ENCODE results near the gene NFYB. TPM values are rescaled to one million over a fixed set of nuclear protein-coding genes. Genes with fewer than 3 reads are reported as not detected.

The NFYB gene
- total and polyA plus RNA-seq, 9 of the 15 experiments (the other 6 are each of a cell fraction or from before 2014, with no cell fraction given): 14.5 to 51.5 (median 32.3) TPM

DNA sequence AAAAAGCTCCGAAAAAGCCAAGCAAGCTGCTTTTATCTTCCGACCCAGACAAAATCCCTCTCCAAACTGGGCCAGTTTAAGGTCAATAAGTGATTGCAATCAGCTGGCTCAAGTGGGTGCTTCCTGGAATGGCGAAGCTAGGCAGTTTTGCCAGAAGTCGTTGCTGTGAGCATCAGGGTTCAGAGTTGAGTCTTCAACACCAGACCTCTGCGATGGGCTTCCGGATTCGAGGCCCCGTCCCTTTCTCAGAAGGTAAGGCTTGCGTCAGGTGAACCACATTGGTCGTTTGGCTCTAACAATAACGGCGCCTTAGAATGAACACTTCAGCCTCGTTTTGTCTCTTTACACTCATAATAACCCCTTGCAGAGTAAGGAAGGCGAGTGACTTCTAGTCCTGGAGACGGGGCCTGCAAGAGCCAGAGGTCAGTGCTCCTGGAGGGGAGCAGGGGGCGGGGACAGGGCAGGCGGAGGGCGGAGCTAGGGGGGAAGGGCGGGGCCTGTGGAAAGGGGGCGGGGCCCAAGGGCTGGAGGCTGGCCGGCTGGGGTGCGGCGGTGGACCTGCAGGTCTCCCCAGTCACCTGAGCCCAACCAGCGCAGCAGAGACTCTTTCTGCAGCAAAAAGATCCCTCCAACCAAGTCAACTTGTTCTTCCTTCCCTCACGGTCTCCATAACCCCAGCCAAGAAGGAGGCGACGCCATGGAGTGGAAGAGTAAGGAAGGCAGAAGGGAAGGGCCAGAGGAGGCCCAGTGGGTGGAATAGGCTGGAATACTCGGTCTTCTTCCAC is 34.0 kb upstream of the NFYB start (continued):
- TF ChIP-seq, protein P1, sequence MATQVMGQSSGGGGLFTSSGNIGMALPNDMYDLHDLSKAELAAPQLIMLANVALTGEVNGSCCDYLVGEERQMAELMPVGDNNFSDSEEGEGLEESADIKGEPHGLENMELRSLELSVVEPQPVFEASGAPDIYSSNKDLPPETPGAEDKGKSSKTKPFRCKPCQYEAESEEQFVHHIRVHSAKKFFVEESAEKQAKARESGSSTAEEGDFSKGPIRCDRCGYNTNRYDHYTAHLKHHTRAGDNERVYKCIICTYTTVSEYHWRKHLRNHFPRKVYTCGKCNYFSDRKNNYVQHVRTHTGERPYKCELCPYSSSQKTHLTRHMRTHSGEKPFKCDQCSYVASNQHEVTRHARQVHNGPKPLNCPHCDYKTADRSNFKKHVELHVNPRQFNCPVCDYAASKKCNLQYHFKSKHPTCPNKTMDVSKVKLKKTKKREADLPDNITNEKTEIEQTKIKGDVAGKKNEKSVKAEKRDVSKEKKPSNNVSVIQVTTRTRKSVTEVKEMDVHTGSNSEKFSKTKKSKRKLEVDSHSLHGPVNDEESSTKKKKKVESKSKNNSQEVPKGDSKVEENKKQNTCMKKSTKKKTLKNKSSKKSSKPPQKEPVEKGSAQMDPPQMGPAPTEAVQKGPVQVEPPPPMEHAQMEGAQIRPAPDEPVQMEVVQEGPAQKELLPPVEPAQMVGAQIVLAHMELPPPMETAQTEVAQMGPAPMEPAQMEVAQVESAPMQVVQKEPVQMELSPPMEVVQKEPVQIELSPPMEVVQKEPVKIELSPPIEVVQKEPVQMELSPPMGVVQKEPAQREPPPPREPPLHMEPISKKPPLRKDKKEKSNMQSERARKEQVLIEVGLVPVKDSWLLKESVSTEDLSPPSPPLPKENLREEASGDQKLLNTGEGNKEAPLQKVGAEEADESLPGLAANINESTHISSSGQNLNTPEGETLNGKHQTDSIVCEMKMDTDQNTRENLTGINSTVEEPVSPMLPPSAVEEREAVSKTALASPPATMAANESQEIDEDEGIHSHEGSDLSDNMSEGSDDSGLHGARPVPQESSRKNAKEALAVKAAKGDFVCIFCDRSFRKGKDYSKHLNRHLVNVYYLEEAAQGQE (IDR thresholded peaks at IDR 0.05; ENCODE audit: borderline replicate concordance): no peak
- TF ChIP-seq, protein P1 (CRISPR knock-in tag; IDR thresholded peaks at IDR 0.05; ENCODE audit: low read depth): peak; percentile 24; the same call in 1 of the 2 replicates
- TF ChIP-seq TBP (optimal IDR thresholded peaks at IDR 0.05; ENCODE audit: low read depth, low read length) (peak; percentile 61), HMG20B (CRISPR knock-in tag; IDR thresholded peaks at IDR 0.05) (no peak), GATAD2B (IDR thresholded peaks at IDR 0.05; ENCODE audit: borderline replicate concordance) (0 out of 2 replicates have a peak, but pooled peaks have one; percentile 30), CEBPG (CRISPR knock-in tag; IDR thresholded peaks at IDR 0.05) (peak; percentile 59), CEBPG (tag; conservative IDR thresholded peaks at IDR 0.05 in 1 of 2, IDR thresholded peaks at IDR 0.05 in 1 of 2) (no peak), ARNT (IDR thresholded peaks at IDR 0.05) (peak; percentile 22 to 40; a peak in 1 of 4 replicates), ZNF507 (tag; conservative IDR thresholded peaks at IDR 0.05) (no peak), GATAD2A (IDR thresholded peaks at IDR 0.05) (no peak), PCBP1 (IDR thresholded peaks at IDR 0.05; ENCODE audit: low read depth, low read length, poor library complexity, severe bottlenecking) (no peak), ZKSCAN3 (CRISPR knock-in tag; IDR thresholded peaks at IDR 0.05) (no peak), NCOR1 (IDR thresholded peaks at IDR 0.05) (peak; percentile 66)
- TF ChIP-seq, protein P2, sequence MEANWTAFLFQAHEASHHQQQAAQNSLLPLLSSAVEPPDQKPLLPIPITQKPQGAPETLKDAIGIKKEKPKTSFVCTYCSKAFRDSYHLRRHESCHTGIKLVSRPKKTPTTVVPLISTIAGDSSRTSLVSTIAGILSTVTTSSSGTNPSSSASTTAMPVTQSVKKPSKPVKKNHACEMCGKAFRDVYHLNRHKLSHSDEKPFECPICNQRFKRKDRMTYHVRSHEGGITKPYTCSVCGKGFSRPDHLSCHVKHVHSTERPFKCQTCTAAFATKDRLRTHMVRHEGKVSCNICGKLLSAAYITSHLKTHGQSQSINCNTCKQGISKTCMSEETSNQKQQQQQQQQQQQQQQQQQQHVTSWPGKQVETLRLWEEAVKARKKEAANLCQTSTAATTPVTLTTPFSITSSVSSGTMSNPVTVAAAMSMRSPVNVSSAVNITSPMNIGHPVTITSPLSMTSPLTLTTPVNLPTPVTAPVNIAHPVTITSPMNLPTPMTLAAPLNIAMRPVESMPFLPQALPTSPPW (CRISPR knock-in tag; IDR thresholded peaks at IDR 0.05): 0 out of 2 replicates have a peak, but pooled peaks have one; percentile 27
- TF ChIP-seq, protein P3, sequence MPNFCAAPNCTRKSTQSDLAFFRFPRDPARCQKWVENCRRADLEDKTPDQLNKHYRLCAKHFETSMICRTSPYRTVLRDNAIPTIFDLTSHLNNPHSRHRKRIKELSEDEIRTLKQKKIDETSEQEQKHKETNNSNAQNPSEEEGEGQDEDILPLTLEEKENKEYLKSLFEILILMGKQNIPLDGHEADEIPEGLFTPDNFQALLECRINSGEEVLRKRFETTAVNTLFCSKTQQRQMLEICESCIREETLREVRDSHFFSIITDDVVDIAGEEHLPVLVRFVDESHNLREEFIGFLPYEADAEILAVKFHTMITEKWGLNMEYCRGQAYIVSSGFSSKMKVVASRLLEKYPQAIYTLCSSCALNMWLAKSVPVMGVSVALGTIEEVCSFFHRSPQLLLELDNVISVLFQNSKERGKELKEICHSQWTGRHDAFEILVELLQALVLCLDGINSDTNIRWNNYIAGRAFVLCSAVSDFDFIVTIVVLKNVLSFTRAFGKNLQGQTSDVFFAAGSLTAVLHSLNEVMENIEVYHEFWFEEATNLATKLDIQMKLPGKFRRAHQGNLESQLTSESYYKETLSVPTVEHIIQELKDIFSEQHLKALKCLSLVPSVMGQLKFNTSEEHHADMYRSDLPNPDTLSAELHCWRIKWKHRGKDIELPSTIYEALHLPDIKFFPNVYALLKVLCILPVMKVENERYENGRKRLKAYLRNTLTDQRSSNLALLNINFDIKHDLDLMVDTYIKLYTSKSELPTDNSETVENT (CRISPR knock-in tag; IDR thresholded peaks at IDR 0.05): no peak

Measured in K562 (cell line).